ENCODE data around the gene UBE3A.

GRCh38 chr15:25481208-25481859 is 42.5 kb upstream of the UBE3A start:
- no peak for TF ChIP-seq CTCF (IDR thresholded peaks at IDR 0.05)
- no peak for TF ChIP-seq POLR2AphosphoS5 (IDR thresholded peaks at IDR 0.05; ENCODE audit: low read depth, low read length)
- TF ChIP-seq, protein P1, sequence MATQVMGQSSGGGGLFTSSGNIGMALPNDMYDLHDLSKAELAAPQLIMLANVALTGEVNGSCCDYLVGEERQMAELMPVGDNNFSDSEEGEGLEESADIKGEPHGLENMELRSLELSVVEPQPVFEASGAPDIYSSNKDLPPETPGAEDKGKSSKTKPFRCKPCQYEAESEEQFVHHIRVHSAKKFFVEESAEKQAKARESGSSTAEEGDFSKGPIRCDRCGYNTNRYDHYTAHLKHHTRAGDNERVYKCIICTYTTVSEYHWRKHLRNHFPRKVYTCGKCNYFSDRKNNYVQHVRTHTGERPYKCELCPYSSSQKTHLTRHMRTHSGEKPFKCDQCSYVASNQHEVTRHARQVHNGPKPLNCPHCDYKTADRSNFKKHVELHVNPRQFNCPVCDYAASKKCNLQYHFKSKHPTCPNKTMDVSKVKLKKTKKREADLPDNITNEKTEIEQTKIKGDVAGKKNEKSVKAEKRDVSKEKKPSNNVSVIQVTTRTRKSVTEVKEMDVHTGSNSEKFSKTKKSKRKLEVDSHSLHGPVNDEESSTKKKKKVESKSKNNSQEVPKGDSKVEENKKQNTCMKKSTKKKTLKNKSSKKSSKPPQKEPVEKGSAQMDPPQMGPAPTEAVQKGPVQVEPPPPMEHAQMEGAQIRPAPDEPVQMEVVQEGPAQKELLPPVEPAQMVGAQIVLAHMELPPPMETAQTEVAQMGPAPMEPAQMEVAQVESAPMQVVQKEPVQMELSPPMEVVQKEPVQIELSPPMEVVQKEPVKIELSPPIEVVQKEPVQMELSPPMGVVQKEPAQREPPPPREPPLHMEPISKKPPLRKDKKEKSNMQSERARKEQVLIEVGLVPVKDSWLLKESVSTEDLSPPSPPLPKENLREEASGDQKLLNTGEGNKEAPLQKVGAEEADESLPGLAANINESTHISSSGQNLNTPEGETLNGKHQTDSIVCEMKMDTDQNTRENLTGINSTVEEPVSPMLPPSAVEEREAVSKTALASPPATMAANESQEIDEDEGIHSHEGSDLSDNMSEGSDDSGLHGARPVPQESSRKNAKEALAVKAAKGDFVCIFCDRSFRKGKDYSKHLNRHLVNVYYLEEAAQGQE (IDR thresholded peaks at IDR 0.05; ENCODE audit: insufficient read depth in 1 of 2, low read depth in 2 of 2, low read length in 1 of 2): no peak
- TF ChIP-seq TCF7L2 (IDR thresholded peaks at IDR 0.05; ENCODE audit: low read depth, low read length): no peak
- no peak for TF ChIP-seq SIN3A (IDR thresholded peaks at IDR 0.05; ENCODE audit: borderline replicate concordance, insufficient read depth, low read depth, low read length)

All from Panc1 (cell line).